Measurements from ENCODE around the gene NOTUM.

The NOTUM gene

DNA sequence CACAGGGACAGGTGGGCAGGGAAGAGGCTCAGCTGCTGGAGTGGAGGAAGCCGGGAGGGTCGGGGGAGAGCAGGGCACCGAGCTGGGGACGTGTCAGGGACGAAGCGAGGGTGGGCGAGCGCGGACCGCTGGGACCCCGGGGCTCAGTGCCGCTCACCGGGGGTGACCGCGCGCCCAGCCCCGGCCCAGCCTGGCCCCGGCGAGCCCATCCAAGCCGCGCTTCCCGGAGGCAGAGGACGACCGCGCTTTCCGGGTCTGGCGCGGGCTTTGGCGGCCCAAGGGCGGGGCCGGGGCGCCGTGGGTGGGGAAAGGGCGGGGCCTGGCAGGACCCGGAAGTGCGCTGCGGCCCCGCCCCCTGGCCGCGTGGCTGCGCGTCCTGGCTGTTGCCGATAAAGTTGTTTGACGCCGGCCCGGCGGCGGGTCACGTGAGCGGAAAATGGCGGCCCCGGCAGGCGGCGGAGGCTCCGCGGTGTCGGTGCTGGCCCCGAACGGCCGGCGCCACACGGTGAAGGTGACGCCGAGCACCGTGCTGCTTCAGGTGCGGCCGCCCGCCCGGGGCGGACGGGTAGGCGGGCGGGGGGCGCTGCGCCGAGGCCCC, 16.3 kb upstream of the NOTUM start, which contains the start of gene ASPSCR1:
ASPSCR1 (plus strand) TSS at position 419 of the 598 bp plus-strand sequence; CDS start at position 437, 18 bp downstream.
- peak; percentile 87 for DNase-seq (ENCODE audit: low spot score)

DNA sequence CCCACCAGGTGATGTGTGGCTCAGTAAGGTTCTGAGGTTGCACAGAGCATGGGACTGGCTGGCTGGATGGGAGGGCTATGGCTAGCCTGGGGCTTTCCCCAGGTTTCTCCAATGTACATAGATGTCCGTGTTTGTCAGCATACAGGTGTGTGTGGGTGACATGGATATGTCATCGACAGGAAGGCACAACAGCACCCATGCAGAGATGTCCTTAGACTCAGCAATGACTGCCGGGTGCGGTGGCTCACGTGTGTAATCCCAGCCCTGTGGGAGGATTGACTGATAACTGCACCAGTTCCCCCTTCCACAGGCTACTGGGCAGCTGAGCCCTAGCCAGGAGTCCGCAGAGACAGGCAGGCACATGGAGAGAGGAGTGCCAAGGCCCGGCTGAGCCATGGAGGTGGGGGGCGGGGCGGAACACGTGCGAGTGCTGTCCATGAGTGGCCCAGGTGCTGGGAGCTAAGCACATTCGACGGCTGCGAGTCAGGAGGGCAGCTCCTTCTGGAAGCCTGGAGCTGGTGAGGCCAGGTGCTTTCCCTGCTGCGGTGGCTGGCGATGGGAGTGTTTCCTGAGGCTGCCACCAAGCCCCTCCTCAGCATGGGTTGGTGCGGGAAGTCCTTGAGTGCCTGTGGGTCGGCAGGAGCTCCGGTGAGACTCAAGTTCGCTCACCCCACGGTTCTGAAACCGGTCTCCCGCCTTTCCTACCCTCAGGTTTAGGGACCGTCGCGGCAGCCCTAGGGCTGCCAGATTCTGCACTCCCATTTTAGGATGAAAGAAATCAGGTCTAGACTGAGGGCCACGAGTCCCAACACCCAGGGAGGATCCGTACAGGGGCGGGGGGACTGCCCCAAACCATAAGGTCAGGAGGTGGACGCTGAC, 15.6 kb upstream of the NOTUM start:
- peak; percentile 34 for DNase-seq (ENCODE audit: low spot score)

DNA sequence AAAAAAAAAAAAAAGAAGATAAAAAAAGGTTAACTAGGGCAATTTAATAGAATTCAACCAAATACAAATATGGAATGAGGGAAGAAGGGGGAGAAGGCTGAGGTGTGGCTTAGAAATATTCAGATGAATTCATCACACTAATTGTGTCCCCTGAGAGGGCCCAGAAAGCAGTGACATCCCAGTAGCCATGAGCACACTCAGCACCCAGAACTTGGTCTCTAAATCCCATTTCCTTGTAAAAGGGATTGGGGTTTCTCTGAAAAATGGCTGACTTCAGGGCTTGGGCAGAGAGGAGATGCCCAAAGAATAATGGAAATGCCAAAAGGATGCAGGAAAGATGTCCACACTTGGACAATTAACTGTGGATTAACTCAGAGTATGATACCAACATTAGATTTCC, 12.4 kb upstream of the NOTUM start:
- no peak for DNase-seq (ENCODE audit: low spot score)

DNA sequence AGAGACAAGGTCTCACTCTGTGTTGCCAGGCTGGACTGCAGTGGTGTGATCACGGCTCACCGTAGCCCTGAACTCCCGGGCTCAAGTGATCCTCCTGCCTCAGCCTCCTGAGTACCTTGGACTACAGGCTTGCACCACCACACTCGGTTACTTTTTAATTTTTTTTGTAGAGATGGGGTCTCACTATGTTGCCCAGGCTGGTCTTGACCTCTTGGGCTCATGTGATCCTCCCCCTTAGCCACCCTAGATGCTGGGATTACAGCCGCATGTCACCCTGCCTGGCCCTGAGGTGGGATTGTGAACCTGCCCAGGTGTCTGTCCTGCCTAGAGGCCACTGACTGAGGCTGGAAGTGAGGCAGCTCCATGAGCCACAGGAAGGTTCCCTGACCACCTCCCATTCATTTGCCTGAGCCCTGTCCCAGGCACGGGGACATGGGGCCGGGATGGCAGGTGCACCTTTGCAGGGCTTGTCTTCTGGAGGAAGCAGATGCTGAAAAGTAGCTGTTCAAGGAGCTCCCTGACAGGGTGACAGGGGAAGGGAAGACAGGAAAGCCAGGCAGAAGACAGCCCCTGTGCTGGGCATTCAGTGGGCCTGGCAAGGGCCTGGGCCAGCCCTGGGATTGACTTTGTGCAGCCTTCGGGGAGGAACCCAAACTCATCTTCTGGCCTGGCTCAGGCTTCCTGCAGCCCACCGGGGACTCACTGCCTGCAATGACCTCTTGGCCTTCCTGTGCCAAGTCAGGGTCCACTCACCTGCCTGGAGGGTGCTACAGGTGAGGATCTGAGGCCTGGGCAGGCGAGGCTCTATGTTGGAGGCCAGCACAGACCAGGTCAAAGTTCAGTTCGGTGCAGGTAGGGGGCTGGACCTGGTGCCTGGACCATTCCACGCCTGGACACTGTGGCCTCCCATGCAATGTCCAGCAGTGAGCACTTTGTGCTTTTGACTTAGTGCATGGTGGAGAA, 8.1 kb upstream of the NOTUM start:
- DNase-seq (ENCODE audit: low spot score) = no peak

DNA sequence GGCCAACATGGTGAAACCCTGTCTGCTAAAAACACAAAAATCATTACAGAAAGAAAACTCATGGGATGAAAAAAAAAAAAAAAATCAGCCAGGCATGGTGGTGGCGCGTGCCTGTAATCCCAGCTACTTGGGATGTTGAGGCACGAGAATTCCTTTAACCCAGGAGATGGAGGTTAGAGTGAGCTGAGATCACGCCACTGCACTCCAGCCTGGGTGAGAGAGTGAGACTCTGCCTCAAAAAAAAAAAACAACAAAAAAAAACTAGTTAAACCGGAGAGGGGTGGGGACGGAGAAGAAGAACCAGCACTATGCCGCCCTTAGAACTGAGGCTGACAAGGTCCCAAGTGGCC, 7.4 kb upstream of the NOTUM start:
- DNase-seq (ENCODE audit: low spot score) = no peak

DNA sequence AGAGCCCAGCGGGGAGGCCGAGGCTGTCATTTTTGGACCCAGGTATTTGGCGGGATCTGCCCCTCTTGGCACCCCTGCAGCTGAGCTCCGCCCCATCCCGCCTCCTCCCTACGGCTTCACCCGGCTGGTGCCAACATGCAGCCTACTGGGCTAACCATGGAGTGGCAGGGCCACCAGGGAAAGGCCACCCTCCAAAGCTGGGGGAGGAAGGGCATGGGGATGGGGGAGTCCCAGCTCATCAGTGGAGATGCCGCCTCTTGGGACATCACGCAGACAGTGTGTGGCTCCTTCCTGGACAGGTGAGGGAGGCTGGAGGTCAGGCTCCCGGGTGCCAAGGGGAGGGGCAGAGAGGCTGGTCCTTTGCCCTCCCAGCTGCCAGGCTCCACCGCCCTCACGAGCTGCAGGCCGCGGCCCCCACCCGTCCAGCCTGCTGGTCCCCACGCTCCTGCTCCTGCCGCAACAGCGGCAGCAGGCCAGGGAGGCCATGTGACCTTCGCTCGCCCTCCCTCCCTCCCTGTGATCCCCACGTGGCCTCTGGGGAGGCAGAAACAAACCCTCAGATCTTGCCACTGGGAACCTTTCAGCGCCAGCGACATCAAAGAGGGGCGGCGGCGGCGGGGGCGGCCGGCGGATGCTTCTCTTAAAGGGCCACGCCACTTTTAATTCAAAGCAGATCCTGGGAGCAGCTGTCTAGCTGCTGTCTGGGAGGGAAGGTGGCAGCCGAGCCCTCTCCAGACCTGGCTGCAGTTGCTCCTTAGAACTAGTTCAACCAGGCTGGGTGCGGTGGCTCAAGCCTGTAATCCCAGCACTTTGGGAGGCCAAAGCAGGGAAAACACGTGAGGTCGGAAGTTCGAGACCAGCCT, 6.8 kb upstream of the NOTUM start:
- peak; percentile 90 for DNase-seq (ENCODE audit: low spot score)

DNA sequence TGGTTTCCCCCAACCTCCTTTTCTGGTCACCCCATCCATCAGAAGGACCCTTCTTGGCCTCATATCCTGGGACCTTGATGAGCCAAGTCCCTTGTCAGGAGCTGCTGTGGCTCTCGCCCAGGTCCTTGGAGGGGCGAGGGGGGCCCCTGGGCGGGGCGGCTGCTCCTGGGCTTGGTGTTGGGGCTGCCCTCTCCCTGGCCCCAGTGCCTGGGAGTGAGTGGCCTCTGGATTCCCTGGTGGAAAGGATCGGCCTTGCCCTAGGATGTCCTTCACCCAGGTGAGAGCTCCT, 6.2 kb upstream of the NOTUM start:
- no peak for DNase-seq (ENCODE audit: low spot score)

DNA sequence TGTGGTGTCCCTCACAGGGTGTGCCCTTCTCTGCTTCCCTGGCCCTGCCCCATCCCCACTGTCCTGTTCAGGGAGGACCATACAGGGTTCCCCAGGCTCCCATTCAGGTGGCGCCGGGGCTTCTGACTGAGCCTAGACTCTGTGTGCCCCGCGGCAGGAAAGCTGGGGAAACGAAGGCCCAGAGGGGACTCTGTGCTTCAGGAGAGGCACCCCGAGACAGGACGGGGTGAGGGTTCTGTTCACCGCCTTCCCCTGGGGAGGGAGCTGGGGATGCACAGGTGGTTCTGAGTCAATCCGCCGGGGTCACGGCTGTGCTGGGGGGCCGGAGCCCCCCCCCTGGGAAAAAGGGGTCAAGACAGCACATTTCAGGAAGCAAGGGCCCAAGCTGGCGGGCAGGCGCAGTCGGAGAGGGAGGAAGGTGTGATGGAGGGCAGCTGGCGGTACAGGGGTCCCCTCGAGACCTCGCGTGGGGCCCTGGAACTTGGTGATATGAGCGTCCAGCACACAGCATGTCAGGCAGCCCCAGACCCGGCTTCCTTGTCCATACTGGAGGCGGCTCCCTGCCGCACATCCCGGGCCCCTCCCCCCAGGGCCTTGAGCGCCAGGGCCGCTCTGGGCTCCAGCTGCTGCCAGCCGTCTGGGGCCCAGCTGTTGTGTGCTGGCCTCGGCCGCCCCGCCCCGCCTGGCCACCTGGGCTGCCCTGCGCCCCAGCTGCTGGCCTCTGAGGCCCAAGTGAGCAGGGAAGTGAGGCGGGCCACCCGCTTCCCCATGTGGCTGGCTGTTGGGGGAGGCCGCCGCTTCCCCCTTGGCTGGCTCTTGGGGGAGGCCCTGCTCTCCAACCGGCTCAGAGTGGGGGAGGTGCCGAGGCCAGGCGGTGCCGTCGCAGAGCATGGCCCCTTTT, 5.6 kb upstream of the NOTUM start:
- DNase-seq (ENCODE audit: low spot score) = peak; percentile 57

DNA sequence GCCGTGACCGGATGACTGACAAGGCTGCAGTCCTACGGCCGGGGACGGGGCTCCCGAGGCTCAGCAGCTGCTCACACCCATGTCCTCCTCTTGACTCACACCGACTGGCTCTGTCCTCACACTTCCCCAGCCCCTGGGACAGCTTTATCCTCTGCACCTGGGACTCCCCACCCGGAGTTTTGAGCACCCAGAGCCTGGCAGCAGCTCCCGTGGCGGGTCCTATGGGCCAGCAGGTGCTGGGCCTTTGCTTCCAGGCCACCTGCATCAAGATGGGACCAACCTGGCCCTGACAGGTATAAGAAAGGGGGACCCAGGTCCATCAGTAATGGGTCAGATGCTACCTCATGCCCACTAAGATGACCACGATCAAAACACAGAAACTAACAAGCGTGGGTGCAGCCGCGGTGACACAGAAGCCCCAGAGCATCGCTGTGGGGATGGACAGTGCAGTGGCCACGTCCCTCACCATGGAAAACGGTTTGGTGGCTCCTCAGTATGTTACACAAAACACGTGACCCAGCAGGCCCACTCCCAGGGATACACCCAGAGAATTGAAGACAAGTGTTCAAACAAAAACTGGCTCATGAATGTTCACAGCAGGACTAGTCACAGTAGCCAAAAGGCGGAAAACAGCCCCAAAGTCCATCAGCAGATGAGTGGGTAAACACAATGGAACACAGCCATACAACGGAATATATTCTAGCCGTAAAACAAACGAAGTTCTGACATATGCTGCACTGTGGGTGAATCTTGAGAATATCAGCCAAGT, 3.3 kb upstream of the NOTUM start:
- peak; percentile 18 for DNase-seq (ENCODE audit: low spot score)

DNA sequence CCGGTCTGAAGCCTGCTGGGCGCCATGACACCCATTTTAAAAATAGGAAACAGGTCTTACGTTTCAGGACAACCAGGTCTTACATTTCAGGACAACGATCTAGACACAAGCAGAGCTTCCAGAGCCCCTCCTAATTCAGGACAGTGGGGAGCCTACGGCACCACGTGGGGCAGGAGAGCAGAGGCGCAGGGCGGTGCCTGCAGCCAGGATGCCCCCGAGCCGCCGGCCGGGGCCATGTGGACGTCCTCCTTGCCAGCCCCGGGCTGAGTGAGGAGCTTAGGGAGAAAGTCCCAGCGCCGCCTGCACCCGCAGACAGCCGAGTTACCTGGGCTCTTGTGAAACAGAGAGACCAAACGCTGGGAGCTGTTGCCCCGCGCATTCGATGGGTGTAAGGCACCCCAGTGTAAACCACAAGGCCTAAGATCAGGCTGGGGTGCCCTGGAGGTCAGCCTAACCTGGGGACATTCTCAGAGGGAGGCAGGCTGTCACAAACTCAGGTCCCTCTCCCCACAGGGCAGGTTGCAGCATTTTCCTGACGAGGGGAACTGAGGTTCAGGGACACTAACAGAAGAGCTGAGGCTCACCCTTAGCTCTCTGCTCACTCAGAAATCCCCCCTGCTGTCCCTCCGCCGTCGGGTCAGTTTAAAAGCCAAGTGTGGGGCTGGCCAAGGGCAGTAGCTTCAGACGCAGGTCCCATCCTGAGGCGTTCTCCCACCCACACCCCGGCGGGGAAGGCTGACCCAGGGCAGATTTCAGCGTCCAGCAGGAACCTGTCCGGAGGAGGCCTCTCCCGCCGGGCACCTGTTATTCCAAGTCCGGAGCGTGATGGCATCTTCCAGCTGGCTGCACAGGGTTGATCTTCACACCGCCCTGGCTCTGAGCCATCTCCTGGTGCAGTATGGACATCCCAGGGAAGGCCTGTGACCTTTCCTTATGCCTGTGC, 1.8 kb upstream of the NOTUM start:
- DNase-seq (ENCODE audit: low spot score) = no peak

DNA sequence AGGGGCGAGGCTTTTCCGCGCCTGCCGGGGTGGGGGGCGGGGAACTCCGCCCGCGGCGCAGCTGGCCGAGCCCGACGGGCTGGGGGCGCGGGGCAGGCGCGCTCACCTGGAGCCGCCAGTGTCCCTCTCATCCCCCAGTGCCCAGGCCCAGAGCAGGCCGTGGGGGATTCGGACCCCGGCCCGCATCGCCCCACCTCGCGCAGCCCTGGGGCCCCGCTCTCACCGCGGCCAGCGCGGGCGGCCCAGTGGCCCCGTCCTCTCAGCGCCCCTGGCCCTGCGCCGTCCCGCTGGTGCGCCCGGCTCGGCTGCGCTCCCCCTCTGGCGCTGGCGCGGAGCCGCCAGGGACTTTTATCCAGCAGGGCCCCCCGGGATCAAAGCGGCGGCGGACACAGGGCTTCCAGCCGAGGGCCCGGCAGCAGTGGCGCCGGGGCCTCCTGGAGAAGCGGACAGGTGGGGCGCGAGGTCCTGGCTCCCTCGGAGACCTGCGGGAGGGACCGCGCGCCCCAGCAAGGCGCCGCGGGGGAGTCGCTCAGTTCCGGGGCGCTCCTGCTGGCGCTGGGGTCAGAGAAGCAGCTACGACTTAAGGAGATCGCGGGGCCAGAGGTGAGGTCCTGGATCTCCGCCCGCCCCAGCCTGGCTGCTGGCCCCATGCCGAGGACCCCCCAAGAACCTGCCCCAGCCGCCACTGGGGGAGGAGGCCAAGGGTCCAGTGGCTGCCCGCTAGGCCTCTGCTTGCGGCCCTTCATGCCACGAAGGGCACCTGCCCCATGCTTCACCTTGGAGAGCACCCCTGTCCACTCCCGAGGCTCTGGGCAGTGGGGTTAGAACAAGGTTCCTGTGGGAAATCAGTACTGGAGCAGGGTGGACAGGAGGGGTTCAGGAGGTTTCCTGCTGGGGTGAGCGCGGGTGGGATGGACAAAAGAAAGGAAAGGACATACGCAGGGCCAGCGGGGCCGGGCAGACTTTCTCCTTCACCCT, 823 bp upstream of the NOTUM start:
- DNase-seq (ENCODE audit: low spot score) = no peak

DNA sequence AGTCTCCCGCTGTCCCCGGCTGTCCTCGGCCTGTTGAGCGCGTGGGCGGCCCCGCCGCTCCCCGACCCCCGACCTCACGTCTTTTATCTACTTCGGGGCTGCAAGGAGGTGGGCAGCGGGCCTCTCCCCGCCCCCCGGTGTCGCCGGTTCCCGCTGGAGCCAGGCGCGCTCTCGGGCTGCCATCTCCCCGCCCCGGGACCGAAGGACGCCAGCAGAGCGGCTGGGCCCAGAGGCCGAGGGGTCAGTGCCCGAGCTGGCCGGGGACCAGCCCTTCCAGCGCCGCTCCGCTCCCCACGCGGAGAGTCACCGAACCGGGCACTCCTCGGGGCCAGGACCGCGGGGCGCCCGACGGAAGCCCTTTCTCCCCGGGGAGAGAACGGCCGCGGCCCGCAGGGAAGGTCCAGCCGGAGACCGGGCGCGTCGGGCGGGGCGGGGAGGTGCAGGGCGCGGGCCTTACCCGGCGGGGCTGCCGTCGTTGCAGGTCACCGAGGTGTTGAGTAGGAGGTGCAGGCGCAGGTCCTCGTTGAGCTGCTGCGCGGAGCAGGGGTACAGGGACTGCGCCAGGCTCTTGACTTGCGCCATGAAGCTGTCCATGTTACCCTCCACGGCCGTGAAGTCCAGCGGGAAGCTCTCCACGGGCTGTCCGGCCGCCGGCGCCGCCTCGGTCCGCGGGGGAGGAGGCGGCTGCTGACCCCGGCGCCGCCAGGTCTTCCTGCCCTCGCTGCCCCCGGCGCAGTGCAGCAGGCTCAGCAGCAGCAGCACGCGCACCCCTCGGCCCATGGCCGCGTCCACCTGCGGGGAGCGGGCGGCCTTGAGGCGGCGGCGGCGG, 643 bp downstream of the NOTUM start:
- DNase-seq (ENCODE audit: low spot score) = no peak

DNA sequence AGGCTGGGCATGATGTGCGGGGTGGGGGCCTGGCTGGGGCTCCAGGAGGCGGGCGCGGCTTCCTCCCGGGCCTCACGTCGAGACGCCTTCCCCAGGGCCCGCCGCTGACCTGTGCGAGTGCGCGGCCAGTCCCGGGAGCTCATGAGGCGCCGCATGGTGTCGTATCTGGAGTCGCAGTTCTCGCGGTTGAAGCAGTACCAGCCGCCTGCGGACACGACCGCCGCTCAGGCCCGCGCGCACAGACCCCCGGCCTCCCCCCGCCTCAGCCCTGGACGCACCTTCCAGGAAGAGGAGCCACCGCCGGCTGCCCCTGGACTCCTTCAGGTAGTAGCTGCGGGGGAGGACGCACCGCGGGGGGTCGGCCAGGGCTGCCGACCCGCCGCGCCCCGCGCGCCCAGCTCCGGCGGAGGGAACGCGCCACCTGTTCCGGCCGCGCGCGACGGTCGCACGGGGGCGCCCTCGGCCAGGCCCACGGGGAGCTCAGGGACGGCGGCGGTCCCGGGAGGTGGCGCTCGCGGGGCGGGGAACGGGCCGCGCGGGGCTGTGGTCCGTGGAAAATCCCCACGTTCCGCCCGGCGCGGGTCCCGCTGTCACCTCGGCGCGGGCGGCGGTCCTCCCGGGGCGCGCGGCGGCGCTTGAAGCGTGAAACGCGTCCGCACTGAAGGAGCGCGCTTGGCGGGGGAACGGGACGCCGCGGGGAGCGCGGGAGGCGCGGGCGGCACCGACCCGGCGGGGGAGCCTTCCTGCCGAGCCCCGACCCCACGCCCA, 1.4 kb downstream of the NOTUM start:
- DNase-seq (ENCODE audit: low spot score) = peak; percentile 66

DNA sequence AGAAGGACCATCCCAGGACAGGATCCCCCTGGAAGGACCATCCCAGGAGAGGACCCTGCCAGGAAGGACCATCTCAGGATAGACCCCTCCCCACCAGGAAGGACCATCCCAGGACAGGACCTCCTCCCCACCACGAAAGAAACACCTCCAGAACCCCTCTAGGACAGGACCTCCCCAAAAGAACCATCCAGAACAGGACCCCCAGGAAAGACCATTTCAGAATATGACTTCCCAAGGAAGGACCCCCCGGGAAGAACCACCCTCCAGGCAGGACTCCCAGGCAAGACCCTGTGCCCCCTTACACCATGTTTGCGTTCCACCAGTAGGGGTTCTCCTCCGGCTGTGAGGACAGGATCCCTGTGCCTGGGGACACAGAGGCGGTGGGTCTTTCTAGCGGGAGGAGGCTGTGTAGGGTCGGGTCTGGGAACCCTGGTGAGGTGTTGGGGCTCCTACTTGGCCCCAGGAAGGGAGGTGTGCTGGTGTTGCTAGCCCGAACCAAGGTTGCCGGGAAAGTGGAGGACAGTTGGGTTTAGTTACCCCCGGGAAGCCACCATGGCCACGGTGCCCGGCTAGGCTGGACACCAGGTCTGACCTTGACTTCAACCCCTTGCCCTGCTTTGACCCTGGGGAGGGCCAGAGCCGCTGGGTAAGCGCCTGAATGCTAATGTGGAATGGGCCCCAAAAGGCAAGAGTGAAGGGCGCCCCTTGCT, 2.2 kb downstream of the NOTUM start:
- DNase-seq (ENCODE audit: low spot score) = no peak

Measured in NAMALWA (cell line).